GM12878 (cell line): ENCODE data around the gene MED19. TPM values are rescaled to one million over a fixed set of nuclear protein-coding genes. Genes with fewer than 3 reads are reported as not detected.

Source experiments
- BACH1 ChIP-seq: fragments of 450-650 bp; IDR thresholded peaks from 2 replicates; pipeline ENCODE4 v1.6.1; 2017; ENCODE audit warnings: mild to moderate bottlenecking, borderline replicate concordance
- CEBPZ ChIP-seq: fragments of 150-350 bp; IDR thresholded peaks from 2 replicates; pipeline ENCODE4 v1.6.1; 2016; ENCODE audit warnings: low read depth, low read length
- CHD1 ChIP-seq: IDR thresholded peaks from 2 replicates; pipeline ENCODE4 v1.6.1; 2012; ENCODE audit warnings: low read depth, low read length, improper control_type of control experiment
- E2F4 ChIP-seq: IDR thresholded peaks from 2 replicates; pipeline ENCODE4 v1.6.1; 2012; ENCODE audit warnings: low read depth, low read length, improper control_type of control experiment
- HDAC2 ChIP-seq: fragments of 200-600 bp; sonication (generic); IDR thresholded peaks from 2 replicates; pipeline ENCODE4 v1.6.1; 2017
- IRF3 ChIP-seq: fragments of 450-650 bp; IDR thresholded peaks from 2 replicates; pipeline ENCODE4 v1.6.1; 2014; ENCODE audit warnings: mild to moderate bottlenecking
- JUNB ChIP-seq: IDR thresholded peaks from 2 replicates; pipeline ENCODE4 v1.6.1; 2016; ENCODE audit warnings: antibody characterized with exemption, mild to moderate bottlenecking
- NKRF ChIP-seq: fragments of 450-650 bp; conservative IDR thresholded peaks from 2 replicates; pipeline ENCODE4 v1.6.1; 2017; ENCODE audit warnings: mild to moderate bottlenecking, moderate library complexity
- PAX5 ChIP-seq: IDR thresholded peaks from 2 replicates; pipeline ENCODE4 v1.6.1; 2011; ENCODE audit warnings: low read depth, low read length, borderline replicate concordance
- POLR2AphosphoS5 ChIP-seq: IDR thresholded peaks from 2 replicates; pipeline ENCODE4 v1.6.1; 2011; ENCODE audit warnings: mild to moderate bottlenecking, low read length, inconsistent platforms
- RB1 ChIP-seq: fragments of 450-650 bp; formaldehyde crosslinking; IDR thresholded peaks from 2 replicates; pipeline ENCODE4 v1.6.1; 2017; ENCODE audit warnings: mild to moderate bottlenecking, borderline replicate concordance
- RELB ChIP-seq: fragments of 450-650 bp; IDR thresholded peaks from 2 replicates; pipeline ENCODE4 v1.6.1; 2017; ENCODE audit warnings: low read depth, mild to moderate bottlenecking, moderate library complexity
- SMC3 ChIP-seq: IDR thresholded peaks from 2 replicates; pipeline ENCODE4 v1.6.1; 2011; ENCODE audit warnings: low read length, improper control_type of control experiment, borderline replicate concordance
- ZBTB40 ChIP-seq: fragments of 450-650 bp; IDR thresholded peaks from 2 replicates; pipeline ENCODE4 v1.6.1; 2016; ENCODE audit warnings: mild to moderate bottlenecking, moderate library complexity, borderline replicate concordance
- ZSCAN29 ChIP-seq: fragments of 450-650 bp; IDR thresholded peaks from 2 replicates; pipeline ENCODE4 v1.6.1; 2017; ENCODE audit warnings: mild to moderate bottlenecking, moderate library complexity
- polyA plus RNA-seq, 11 experiments: library from polyadenylated mRNA; depleted of rRNA in 4 of 11; unstranded in 6 of 11; stranded (reverse) in 5 of 11; fragments of >200 nt; fragmentation: Nextera tagmentation in 4 of 11; fragmentation: Illumina TruSeq in 1 of 11; extraction: Ambion mirVana in 4 of 11; extraction: Trizol in 1 of 11; gene quantifications; 1 replicate in 1 of 11; 2 replicates in 10 of 11; pipeline versions ENCODE4 v1.2.1 to v1.2.3, GENCODE V29; 2011 to 2016; ENCODE audit warnings: inconsistent platforms in 2 of 11, missing spikeins in 2 of 11, low read depth in 1 of 11
- total RNA-seq, 4 experiments: library from RNA; depleted of rRNA in 3 of 4; stranded (reverse); fragments of >200 nt in 3 of 4; fragmentation: Illumina TruSeq in 1 of 4; extraction: Trizol in 1 of 4; gene quantifications; 2 replicates each; pipeline versions ENCODE4 v1.2.1 to v1.2.3, GENCODE V29; 2013 to 2021

MED19 gene
- total and polyA plus RNA-seq, 10 of the 15 experiments (the other 5 are each of a cell fraction or from before 2014, with no cell fraction given) = 4.9 to 28.2 (median 17.3) TPM

GRCh38 chr11:57667736-57668433, 44.1 kb downstream of the MED19 start, which contains the start of gene ZDHHC5 (continued):
- no peak for TF ChIP-seq CEBPZ
- peak; percentile 86 for TF ChIP-seq BACH1
- no peak for TF ChIP-seq RELB
- TF ChIP-seq ZBTB40 = peak; percentile 74
- peak; percentile 25; the same call in 1 of the 2 replicates for TF ChIP-seq PAX5
- TF ChIP-seq ZSCAN29 = 0 out of 2 replicates have a peak, but pooled peaks have one; percentile 20
- no peak for TF ChIP-seq IRF3
- no peak for TF ChIP-seq SMC3
- TF ChIP-seq POLR2AphosphoS5 = peak; percentile 87
- peak; percentile 20; the same call in 1 of the 2 replicates for TF ChIP-seq E2F4
- TF ChIP-seq RB1 = peak; percentile 38; the same call in 1 of the 2 replicates
- no peak for TF ChIP-seq JUNB
- TF ChIP-seq HDAC2 = no peak
- peak; percentile 90 for TF ChIP-seq NKRF
- no peak for TF ChIP-seq CHD1
